ENCODE results near the gene SSH2. TPM values are rescaled to one million over a fixed set of nuclear protein-coding genes. Genes with fewer than 3 reads are reported as not detected.

SSH2 gene
- polyA plus RNA-seq, 4 donors = 14.9 to 20.9 (median 18.2) TPM

DNA sequence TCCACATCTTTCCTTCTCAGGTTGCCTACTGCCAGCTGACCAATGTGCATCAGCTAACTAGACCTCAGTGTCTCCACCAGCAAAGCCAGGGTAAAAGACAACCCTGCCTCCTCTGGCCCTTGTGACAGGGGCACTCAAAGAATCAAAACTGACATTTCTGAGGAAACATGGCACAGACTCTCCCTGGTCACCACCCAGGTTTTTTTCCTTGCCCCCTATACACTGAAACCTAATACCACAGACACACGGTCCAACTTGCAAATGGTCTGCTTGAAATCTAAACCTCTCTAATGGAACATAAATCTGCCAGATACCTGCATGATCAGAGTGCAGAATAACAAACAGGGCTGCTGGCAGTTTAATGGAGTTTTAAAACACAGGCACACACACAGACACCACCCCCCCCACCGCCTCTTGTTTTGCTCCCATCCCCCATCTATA is 287.8 kb downstream of the SSH2 start:
- peak in 3 of 4 donors; percentile 69 to 86 (median 74) for DNase-seq (ENCODE audit: low read depth in 4 of 4, low spot score in 2 of 4)

DNA sequence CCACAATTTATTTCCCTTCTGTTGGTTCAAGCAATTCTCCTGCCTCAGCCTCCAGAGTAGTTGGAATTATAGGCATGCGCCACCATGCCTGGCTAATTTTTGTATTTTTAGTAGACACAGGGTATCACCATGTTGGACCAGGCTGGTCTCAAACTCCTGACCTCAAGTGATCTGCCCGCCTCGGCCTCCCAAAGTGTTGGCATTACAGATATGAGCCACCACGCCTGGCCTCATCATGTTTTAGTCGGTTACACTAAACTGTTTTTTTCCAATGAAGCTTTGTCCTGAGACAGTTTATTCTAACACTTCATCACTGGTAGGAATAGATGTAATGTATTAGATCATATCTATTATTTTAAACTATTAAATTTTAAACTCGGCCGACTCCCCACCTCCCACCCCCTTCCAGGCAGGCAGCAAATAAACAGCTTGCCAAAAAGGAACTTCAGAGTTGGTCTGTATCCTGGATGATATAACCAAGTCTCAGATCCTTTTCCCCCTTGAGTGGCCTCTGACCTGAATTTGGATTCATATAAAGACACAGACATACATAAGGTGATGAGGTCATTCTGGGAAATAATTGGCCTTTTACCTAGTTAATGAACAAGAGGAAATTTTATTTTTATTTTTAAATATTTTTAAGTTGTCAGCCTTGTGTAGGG is 288.9 kb downstream of the SSH2 start:
- DNase-seq (ENCODE audit: low read depth in 4 of 4, low spot score in 2 of 4) = no peak

DNA sequence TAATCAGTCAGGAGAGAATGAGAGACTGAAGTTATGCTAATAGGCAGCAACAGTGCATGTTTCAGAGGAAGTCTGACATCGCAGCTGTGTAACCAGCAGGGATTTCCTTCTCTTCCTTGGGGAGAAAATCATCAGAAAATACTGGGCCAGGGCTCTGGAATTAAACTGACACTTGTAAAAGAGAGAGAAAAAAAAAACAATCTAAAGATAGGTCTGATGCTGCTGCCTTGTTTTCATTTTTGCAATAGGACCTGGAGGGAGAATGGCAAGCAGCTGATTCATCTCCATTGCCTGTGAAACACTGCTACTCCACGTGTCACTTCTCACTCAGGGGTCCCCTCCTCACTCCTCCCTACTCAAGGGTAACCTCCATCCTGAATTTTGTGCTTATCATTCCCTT is 289.6 kb downstream of the SSH2 start:
- DNase-seq (ENCODE audit: low read depth in 4 of 4, low spot score in 2 of 4) = no peak

DNA sequence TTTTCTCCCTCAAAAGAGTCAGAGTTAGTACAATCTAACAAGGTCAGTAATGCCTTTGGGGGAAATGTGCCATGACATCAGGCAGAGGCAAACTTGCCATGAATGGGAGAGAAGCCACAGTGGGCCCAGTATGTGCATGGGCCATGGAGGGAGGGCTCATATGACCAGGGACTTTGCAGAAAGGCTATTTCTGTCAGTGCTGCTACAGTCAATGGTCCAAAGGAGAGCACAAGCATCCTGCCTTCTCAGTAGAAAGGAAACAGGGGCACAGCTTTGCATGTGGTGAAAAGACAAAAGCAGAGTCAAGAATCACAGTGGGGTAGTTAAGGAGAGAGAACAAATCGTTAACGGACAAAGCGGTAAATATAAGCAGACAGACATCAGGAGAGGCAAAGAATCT is 296.1 kb downstream of the SSH2 start:
- DNase-seq (ENCODE audit: low read depth in 4 of 4, low spot score in 2 of 4) = no peak

DNA sequence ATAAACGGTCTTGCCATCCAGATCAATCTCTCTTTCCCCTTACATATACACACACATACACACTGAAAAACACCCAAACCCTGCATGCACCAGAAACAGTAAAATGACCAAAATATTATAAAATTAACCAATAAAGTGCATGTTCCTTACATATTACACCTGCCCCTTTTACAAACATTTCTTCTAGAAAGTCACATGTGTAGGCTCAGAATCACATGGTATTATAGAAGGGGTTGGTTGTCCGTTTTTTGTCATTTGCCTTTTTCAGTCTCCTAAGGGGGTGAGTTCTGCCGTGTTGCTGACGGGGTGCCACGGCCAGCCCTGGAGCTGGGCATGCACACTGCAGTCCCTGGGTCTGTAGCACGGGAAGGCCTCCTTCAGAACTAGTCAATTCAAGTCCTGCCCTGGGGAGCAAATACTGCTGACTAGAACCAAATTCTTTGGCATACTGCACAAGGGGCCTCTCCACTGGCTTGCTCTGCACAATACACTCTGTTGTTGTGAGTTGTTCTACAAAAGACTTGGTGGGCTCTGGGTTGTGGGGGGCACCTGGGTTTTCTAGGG is 299.3 kb downstream of the SSH2 start:
- no peak for DNase-seq (ENCODE audit: low read depth in 4 of 4, low spot score in 2 of 4)

DNA sequence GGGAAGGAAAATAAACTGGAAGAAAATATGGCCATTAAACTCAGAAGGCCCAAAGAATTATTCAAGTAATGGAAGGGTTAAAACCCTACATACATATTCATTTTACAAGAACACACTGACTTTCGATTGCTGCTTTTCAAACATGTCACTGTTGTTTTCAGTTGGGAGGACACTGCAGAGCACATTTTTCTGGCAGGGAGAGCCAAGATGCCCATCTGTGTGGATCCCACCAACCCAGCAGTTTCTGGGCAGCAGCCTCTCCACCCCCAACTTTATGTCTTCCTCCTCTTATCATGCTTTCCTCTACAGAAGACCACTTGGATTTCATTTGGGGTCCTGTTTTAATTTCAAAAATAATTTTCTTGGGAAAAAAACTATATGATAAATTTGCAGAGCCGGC is 300.2 kb downstream of the SSH2 start:
- no peak for DNase-seq (ENCODE audit: low read depth in 4 of 4, low spot score in 2 of 4)

DNA sequence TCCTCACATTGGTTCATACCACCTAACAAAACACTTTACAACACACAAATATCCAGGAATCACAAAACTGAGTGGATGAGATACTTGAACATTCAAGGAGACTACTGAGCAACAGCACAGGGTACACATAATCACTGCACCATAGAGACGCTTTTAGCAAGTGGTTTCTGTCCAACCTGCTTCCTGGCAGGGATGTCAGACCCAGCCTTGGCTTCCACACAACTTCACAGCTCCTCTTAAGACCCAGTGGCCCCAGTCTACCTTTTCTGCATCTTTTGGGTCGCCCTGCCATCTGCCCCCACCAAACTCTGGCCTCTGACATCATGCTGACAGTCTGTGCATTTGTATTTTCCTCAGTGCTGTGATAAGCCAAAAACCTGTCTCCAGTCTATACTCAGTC is 301.4 kb downstream of the SSH2 start:
- no peak for DNase-seq (ENCODE audit: low read depth in 4 of 4, low spot score in 2 of 4)

DNA sequence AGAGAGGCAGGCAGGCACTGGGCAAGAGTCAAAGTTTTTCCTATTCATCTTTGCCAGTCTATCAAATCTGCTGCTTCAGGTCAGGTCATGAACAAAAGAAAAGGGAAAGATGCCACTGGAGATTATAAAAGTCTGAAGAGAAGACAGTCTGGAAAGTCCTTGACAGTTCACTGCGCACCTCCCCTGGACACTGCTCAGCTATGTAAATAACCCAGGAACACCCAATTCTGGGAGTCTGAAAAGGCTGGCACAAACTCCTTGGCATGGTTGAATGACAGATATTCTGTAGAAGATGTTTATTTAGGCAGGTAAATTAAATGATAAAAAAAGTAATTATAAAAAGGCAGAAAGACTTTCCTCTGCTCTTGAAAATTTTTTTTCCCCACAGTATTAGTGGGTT is 302.1 kb downstream of the SSH2 start:
- DNase-seq (ENCODE audit: low read depth in 4 of 4, low spot score in 2 of 4) = no peak

DNA sequence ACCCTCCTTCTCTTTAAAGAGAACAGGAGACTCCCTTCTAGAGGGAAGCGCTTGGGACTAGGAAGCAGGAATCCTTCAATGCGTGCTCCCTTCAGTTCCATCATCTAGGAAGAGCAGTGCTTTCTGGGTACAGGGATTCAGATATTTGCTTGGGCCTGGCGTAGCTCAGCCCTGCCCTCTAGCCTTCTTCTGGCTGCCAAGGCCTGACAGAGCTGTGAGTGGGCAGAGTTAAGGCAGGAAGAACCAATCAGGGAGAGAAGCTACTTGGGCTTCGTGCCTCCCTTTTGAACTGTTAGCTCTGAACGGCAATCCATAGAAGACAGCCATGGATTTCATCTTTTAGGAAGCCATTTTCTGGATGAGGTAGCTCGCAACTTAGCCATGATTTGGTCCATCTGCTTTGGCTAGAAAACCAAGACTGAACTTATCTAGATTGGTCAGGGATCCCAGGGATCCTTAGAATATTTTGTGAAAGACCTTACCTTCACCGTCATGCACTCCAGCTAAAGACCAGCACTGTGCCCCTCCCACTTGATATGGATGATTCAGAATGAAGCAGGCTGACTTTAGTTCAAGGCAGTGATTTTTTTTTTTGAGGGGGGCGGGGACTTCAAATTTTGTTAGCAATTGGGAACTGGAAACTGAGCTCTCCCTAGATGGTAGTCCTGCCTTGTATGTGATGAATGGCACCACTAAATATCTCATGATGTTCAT is 304.8 kb downstream of the SSH2 start:
- DNase-seq (ENCODE audit: low read depth in 4 of 4, low spot score in 2 of 4) = no peak

DNA sequence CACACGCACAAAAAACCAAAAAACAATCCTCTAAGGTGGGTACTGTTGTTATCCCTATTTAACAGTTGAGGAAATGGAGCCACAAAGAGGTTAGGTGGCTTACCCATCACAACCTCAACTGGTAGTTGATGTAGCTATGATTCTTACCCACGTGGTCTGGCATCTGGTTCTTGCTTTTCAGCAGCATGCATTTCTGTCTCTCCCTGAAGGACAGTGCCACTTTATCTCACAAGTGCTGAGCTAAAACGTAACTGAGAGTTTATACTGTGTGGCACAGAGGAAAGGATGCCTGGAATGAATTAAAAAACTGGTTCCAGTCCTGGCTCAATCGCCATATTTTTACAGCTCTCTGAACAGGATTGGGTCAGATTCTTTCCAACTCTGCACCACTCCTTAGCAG is 305.4 kb downstream of the SSH2 start:
- no peak for DNase-seq (ENCODE audit: low read depth in 4 of 4, low spot score in 2 of 4)

DNA sequence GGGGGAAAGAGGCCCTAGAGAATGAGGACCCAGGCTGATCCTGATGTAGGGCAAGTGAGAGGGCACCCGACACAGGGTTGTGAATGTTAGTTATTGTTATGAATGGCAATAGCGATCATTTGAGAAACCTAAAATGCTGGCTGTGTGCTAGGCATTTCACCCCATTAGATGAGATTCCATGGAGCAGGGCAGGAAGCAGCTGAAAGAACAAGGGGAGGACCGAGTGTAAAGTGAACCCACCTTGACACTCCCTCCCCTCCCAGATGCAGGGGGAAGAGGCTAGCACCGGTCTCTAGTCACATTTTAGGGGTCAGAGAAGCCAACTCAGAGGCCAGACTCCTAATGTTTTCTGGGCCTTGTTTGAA is 306.8 kb downstream of the SSH2 start:
- no peak for DNase-seq (ENCODE audit: low read depth in 4 of 4, low spot score in 2 of 4)

DNA sequence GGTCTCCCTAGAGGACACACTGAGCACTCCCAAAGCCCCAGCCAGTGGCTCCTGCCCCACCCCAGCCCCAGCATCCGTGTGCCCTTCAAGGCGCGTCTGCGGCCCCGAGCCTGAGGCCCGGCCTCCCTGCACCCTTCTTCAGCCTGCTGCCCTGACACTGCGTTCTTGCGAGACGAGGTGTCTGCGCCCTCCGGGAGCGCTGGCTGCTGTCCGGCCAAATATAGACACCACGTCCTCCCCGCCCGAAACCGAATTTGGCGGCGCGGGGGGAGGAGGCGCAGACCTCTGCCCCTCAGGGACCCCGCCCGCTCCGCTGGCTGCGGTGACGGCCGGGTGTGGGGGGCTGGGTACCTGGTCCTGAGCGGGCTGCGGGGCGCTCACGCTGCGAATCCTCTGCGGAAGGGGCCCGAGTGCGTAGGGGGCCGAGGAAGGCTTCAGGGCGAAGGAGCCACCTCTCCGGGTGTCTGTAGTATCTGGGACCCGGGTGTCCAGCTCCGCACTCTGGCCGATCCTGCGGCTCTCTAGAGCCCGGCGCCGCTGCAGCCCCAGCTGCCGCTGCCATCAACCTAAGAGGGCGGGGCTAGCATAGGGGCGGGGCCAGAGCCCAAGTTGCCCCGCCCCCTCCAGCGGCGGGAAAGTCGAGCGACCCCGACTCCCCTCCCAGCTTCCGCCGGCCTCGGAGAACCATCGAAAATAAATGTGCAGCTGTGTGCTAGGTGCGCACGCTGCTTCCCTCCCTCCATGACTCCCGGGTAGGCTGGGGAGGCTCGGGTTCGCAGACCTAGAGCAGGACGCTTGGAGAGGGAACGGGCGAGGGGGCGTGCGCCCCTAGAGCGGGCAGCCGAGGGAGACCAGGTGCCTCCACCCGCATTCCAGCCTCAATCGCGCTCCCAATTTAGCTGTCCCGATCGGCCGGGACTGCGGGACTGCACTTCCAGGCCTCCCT is 307.4 kb downstream of the SSH2 start, which contains the start of gene CORO6:
CORO6 (minus strand) TSS at position 576 of the 946 bp plus-strand sequence. CDS start 1,491 bp downstream, outside the sequence.
- no peak for DNase-seq (ENCODE audit: low read depth in 4 of 4, low spot score in 2 of 4)

DNA sequence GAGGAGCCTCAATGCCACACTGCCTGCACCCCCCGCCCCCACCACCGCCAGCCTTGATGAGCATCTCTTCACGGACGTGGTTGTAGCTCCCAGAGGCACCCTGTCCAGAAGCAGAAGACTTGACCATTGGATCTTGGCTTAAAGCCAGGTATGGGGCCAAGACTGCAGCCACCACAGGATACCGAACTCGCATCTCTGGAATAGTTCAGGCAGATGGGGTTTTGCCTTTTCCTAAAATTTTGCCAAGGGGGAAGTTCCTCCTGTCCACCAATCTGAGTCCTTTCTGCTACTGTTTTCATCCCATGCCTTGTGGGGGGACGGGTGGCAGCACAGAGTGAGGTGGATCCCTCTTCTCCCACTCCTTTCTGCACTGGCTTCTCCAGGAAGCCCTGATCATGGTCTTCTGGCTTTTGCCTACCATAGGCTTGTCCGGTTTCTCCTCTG is 308.3 kb downstream of the SSH2 start:
- DNase-seq (ENCODE audit: low read depth in 4 of 4, low spot score in 2 of 4) = no peak

DNA sequence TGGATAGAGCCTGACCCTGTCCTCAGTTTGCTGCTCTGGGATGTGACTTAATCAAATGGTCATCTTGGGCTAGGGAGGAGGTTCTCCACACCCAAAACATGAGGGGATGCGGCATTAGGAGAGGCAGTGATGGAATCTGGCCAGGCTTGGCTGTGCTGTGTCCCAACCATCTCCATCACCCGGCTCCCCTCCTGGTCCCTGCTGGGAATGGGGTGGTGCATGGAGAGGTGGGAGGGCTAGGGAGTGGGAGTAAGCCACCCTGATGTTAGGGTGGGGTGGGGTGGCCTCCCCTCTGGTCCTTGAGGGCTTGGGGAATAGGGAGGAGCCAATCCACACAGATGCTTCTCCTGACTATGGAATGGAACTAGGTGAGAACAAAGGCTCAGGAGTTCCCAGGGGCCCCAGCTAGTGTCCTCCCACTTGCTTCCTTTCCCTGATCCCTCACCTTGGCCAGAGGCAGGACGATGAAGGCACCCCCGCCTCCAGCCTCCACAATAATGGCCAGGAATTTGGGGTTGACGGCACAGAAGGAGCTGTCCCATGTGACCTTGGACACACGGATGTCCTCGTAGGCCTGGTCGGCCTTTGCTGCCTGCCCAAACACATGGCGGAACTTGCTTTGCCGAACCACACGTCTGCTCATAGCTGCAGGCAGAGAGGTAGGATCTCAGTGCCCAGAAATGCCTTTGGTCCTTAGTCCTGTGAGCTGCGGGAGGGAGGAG is 309.1 kb downstream of the SSH2 start:
- DNase-seq (ENCODE audit: low read depth in 4 of 4, low spot score in 2 of 4) = no peak

DNA sequence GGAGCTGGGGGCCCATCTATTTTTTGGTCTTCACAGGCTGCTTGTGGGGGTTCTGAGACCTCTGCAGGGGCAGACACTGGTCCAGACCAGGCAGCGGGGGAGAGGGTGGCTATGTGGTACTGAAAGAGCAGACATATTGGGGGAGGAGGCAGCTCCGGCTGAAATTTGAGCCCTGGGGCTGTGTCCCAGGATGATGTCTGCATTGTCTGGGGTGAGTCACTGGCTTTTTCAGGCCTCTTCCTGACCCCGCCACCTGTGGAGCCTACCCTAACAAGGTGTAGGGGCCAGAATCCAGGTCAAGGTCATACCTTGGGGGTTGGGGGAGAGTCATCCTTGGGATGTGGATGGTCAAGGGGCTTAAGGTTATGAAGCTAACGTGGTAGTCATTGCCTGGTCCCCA is 309.8 kb downstream of the SSH2 start:
- no peak for DNase-seq (ENCODE audit: low read depth in 4 of 4, low spot score in 2 of 4)

DNA sequence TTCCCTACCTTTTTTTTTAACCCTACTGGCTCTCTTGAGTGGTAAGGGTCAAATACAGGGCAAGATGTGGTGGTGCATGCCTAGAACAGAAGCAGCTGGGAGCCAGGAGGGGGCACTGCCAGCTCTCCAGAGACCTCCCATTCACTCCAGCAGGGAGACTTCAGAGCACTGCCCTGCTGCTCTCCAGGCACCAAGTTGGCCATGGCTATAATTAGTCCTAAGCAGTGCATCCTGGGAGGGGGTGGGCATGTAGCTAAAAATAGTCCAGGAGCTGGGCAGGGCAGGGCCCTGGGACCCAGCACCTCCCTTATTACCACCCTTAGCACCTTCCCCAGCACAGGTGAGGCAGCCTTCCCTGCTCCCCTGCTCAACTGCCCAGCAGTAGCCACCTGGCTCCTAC is 310.8 kb downstream of the SSH2 start:
- DNase-seq (ENCODE audit: low read depth in 4 of 4, low spot score in 2 of 4) = no peak

DNA sequence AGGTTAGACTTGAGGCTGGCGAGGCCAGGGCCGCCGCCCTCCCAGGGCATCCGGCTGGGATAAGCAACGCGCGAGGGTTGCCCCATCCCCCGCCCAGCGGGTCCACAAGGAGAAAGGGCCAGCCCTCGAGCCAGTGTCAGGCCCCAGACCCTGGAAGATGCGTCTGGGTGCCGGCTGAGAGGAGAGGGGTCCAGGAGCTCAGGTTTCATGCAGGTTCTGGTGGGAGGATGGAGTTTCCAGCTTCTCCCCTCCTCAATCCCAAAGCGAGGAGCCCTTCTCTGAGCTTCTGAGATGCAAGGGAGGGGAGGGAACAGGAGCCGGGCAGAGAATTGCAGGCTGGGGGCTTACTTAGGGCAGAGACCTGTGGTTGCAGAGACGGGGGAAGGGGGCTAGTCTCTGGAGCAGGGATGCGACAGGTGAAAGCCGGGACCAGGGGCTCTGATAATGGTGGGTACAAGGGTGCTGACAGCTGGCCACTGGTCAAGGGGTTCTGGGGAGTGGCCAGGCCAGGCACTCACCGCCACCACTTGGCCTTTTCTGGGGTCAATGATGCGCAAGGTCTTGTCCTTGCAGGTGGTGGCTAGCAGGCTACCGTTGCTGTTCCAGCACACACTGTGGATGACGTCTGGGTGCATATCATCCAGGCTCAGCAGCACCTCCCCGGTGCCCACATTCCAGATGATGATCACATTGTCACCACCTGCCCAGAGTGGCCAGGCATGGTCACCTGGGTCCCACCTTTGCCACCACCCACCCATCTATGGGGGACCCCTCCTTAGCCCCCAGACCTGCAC is 311.6 kb downstream of the SSH2 start:
- DNase-seq (ENCODE audit: low read depth in 4 of 4, low spot score in 2 of 4) = no peak

DNA sequence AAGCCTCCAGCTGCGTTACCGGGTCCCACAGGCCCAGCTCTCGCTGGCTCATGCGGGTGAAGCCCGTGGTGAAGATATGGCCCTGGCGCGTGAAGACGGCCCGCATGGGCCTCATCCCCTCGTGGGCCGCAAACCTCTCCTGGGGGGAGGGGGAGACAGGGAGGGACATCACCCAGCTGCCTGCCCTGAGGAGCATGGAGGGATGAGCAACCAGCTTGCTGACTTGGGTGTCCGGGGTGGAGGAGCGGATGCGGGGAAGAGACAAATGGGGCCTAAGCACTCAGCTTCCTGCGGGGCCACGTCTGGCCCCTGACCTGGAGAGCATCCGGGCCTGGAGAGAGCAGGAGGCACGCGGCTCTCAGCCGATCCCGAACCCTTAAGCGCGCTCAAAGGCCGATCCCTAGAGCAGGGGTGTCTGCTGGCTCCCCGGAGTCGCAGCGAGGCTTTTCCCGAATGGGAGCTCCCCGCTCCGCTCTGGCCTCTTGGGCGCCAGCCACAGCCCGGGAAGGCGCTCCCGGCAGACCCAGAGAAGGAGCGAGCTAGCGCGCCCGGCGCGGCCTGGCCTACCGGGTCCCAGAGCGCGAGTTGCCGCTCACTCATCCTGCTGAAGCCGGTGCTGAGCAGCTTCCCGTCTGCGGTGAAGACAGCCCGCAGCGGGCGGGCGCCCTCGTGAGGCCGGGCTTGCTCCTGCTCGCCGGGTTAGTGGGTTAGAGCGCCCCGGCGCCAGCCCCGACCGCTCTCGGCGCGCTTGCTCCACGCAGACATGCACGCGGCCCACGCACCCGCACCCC is 312.4 kb downstream of the SSH2 start:
- DNase-seq (ENCODE audit: low read depth in 4 of 4, low spot score in 2 of 4) = no peak

DNA sequence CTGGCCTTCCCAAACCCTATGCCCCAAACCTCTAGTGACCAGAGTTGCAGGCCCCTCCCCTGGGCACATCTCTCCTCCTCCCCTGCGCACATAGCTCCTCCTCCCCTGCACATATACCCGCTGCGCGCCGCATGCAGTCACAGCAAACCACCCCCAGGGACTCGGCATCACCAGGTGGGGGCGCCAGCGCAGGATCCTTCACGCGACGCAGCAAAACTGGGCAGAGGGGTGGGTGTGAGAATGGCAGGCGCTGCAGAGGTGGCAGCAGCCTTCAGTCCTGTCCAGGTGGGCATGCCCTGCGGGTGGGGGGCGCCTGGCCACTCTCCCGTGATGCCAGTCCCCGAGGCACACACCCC is 312.9 kb downstream of the SSH2 start:
- DNase-seq (ENCODE audit: low read depth in 4 of 4, low spot score in 2 of 4) = peak in 1 of 4 donors; percentile 64

Data from left renal cortex interstitium (tissue), 4 donors.